ENCODE data around the gene ZFAND3.

DNA sequence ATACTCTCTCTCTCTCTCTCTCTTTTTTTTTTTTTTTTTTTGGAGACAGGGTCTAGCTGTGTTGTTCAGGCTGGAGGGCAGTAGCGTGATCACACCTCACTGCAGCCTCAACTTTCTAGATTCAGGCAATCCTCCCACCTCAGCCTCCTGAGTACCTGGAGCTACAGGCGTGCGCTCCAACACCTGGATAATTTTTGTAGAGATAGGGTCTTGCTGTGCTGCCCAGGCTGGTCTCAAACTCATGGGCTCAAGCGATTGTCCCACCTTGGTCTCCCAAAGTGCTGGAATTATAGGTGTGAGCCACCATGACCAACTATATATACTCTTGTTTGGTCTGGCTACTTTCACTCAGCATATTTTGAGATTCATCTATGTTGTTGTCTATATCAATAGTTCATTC lies 154.9 kb downstream of the ZFAND3 start:
- TF ChIP-seq NFRKB (IDR thresholded peaks at IDR 0.05), result no peak
- TF ChIP-seq ARNT (IDR thresholded peaks at IDR 0.05), result no peak
- no peak for TF ChIP-seq BHLHE40 (IDR thresholded peaks at IDR 0.05; ENCODE audit: borderline replicate concordance)
- TF ChIP-seq SUZ12 (IDR thresholded peaks at IDR 0.05), result no peak
- TF ChIP-seq TARDBP (IDR thresholded peaks at IDR 0.05), result no peak
- no peak for TF ChIP-seq SP1 (IDR thresholded peaks at IDR 0.05)
- TF ChIP-seq LEF1 (IDR thresholded peaks at IDR 0.05; ENCODE audit: borderline replicate concordance), result no peak
- TF ChIP-seq ZNF384 (IDR thresholded peaks at IDR 0.05), result no peak
- TF ChIP-seq FOXK2 (IDR thresholded peaks at IDR 0.05), result no peak
- TF ChIP-seq, protein P1, sequence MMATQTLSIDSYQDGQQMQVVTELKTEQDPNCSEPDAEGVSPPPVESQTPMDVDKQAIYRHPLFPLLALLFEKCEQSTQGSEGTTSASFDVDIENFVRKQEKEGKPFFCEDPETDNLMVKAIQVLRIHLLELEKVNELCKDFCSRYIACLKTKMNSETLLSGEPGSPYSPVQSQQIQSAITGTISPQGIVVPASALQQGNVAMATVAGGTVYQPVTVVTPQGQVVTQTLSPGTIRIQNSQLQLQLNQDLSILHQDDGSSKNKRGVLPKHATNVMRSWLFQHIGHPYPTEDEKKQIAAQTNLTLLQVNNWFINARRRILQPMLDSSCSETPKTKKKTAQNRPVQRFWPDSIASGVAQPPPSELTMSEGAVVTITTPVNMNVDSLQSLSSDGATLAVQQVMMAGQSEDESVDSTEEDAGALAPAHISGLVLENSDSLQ (IDR thresholded peaks at IDR 0.05), result no peak
